Right renal cortex interstitium (tissue), 3 donors: ENCODE results near the gene ZNF200. TPM values are rescaled to one million over a fixed set of nuclear protein-coding genes. Genes with fewer than 3 reads are reported as not detected.

Experiments
- DNase-seq, 3 donors: peaks; one replicate each; pipeline ENCODE4 v3.0.0-alpha.2; 2013; ENCODE audit warnings: low read depth in 3 of 3, low spot score in 2 of 3
- polyA plus RNA-seq, 3 donors: library from polyadenylated mRNA; unstranded; fragments of 120-200 nt; gene quantifications; one replicate each; pipeline ENCODE4 v1.2.1, GENCODE V29; 2013; ENCODE audit not compliant: insufficient read length in 3 of 3

ZNF200 gene
- polyA plus RNA-seq, 3 donors: 14.6 to 18.0 (median 15.4) TPM

- DNase-seq: no peak
Measured at GRCh38 chr16:3180445-3180878, 54.5 kb downstream of the ZNF200 start.

GRCh38 chr16:3179651-3180050 lies 55.3 kb downstream of the ZNF200 start:
- DNase-seq: no peak

GRCh38 chr16:3175157-3176093 lies 59.5 kb downstream of the ZNF200 start:
- no peak for DNase-seq

GRCh38 chr16:3174618-3175148 lies 60.3 kb downstream of the ZNF200 start:
- no peak for DNase-seq

GRCh38 chr16:3173892-3174617 lies 60.9 kb downstream of the ZNF200 start:
- DNase-seq: no peak

Other genes starting within 250 kb of the ZNF200 start
- gene CLDN9, start 222.2 kb downstream of the ZNF200 start, polyA plus RNA-seq: 1 to 10 TPM; 2.0 to 2.8 (median 2.5) TPM
- 10 to 100 TPM; 25.8 to 38.1 (median 31.0) TPM for gene CLDN6, start 217.0 kb downstream of the ZNF200 start, polyA plus RNA-seq
- gene TNFRSF12A, start 214.8 kb downstream of the ZNF200 start, polyA plus RNA-seq: 10 to 100 TPM in 2 of 3 donors, 1 to 10 TPM in 1; 8.9 to 12.9 (median 11.9) TPM
- gene HCFC1R1, start 211.2 kb downstream of the ZNF200 start, polyA plus RNA-seq: 10 to 100 TPM; 50.7 to 66.1 (median 57.1) TPM
- gene THOC6, start 211.1 kb downstream of the ZNF200 start, polyA plus RNA-seq: 10 to 100 TPM; 27.9 to 33.3 (median 29.9) TPM
- gene BICDL2, start 198.2 kb downstream of the ZNF200 start, polyA plus RNA-seq: 1 to 10 TPM; 1.1 to 2.2 (median 1.5) TPM
- gene MMP25, start 188.6 kb downstream of the ZNF200 start, polyA plus RNA-seq: under 1 TPM; 0.35 to 0.82 (median 0.79) TPM
- gene IL32, start 169.5 kb downstream of the ZNF200 start, polyA plus RNA-seq: 10 to 100 TPM; 28.0 to 36.8 (median 29.4) TPM
- under 1 TPM in 1 of 3 donors, not detected in 2; 0.11 TPM for gene ZSCAN10, start 135.9 kb downstream of the ZNF200 start, polyA plus RNA-seq
- 10 to 100 TPM; 12.7 to 14.6 (median 13.8) TPM for gene ZNF205, start 122.6 kb downstream of the ZNF200 start, polyA plus RNA-seq
- 1 to 10 TPM; 8.0 to 9.3 (median 9.3) TPM for gene ZNF213, start 100.1 kb downstream of the ZNF200 start, polyA plus RNA-seq
- gene OR1F1, start 47.0 kb downstream of the ZNF200 start, polyA plus RNA-seq: not detected
- under 1 TPM; 0.11 to 0.18 (median 0.17) TPM for gene MEFV, start 21.5 kb upstream of the ZNF200 start, polyA plus RNA-seq
- 10 to 100 TPM; 49.0 to 56.4 (median 49.9) TPM for gene ZNF263, start 48.3 kb upstream of the ZNF200 start, polyA plus RNA-seq
- gene TIGD7, start 70.3 kb upstream of the ZNF200 start, polyA plus RNA-seq: 10 to 100 TPM in 2 of 3 donors, 1 to 10 TPM in 1; 9.6 to 12.7 (median 11.4) TPM
- 10 to 100 TPM; 46.5 to 50.5 (median 48.9) TPM for gene ZNF75A, start 70.3 kb upstream of the ZNF200 start, polyA plus RNA-seq
- gene OR2C1, start 120.7 kb upstream of the ZNF200 start, polyA plus RNA-seq: under 1 TPM; 0.67 to 0.85 (median 0.72) TPM
- 10 to 100 TPM; 17.0 to 22.7 (median 18.7) TPM for gene ZSCAN32, start 165.8 kb upstream of the ZNF200 start, polyA plus RNA-seq
- 10 to 100 TPM; 15.1 to 16.6 (median 15.1) TPM for gene ZNF174, start 166.1 kb upstream of the ZNF200 start, polyA plus RNA-seq
- 1 to 10 TPM; 3.9 to 4.1 (median 4.0) TPM for gene ZNF597, start 208.3 kb upstream of the ZNF200 start, polyA plus RNA-seq
- gene NAA60, start 208.5 kb upstream of the ZNF200 start, polyA plus RNA-seq: 10 to 100 TPM; 68.5 to 72.4 (median 70.9) TPM